Loucy (cell line): ENCODE results near the gene LONRF3.

Experiments
- EZH2phosphoT487 ChIP-seq: fragments of 200-600 bp; IDR thresholded peaks from 2 replicates; pipeline ENCODE4 v1.6.1; 2018; ENCODE audit warnings: antibody characterized with exemption, mild to moderate bottlenecking, moderate library complexity, borderline replicate concordance
- TF ChIP-seq, protein P1 (sequence below): fragments of 200-600 bp; sonication (generic); conservative IDR thresholded peaks from 2 replicates; pipeline ENCODE4 v1.5.1; 2014; ENCODE audit warnings: mild to moderate bottlenecking, antibody characterized with exemption, low read length

DNA sequence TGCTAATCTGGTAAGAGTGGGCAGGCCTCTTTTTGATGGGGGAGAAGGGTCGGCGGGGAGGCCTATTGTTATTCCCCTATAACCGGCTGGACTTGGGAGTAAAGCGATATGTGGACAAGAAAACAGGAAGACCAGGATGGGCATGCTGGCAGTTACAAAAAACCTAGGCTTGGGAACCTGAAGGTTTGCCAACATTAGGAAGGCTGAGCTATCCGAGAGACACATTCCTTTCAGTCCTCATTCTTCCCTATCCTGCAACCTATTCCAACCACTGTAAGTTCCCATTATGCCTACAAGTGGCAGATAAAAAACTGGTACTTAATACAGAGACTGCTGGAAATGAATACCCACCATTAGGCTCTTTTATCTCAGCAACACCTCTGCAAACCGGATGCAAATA, 66.0 kb downstream of the LONRF3 start:
- TF ChIP-seq, protein P1, sequence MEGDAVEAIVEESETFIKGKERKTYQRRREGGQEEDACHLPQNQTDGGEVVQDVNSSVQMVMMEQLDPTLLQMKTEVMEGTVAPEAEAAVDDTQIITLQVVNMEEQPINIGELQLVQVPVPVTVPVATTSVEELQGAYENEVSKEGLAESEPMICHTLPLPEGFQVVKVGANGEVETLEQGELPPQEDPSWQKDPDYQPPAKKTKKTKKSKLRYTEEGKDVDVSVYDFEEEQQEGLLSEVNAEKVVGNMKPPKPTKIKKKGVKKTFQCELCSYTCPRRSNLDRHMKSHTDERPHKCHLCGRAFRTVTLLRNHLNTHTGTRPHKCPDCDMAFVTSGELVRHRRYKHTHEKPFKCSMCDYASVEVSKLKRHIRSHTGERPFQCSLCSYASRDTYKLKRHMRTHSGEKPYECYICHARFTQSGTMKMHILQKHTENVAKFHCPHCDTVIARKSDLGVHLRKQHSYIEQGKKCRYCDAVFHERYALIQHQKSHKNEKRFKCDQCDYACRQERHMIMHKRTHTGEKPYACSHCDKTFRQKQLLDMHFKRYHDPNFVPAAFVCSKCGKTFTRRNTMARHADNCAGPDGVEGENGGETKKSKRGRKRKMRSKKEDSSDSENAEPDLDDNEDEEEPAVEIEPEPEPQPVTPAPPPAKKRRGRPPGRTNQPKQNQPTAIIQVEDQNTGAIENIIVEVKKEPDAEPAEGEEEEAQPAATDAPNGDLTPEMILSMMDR: no peak
- TF ChIP-seq EZH2phosphoT487: no peak
